GM08714 (cell line): Measurements from ENCODE around the gene TRIM66.

Experiments
- H3K4me3 ChIP-seq: fragments of 200-500 bp; sonication (Bioruptor generic); 2 replicates; pipeline ENCODE4 v1.5.1; 2014; ENCODE audit warnings: mild to moderate bottlenecking, low read length, inconsistent platforms
- ZNF274 ChIP-seq: IDR thresholded peaks from 2 replicates; pipeline ENCODE4 v1.6.1; 2012; ENCODE audit warnings: mild to moderate bottlenecking, low read depth, low read length

Gene TRIM66

DNA sequence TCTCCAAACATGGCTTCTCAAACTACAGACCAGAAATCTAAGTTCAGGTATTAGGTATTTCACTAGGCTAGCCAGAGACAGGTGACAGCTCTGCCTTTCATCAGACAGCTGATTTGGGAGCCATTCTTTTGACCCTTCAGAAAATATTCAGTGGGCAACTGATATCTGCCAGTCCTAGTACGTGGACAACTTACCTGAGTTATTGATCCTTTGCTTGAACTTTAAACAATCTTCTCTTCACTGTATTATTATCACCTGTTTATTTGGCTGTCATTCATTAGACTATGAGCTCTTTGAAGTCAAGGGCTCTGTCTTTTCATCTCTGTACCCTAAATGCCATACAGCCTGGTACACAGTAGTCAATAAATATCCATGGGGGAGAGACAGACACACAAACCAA, 17.2 kb downstream of the TRIM66 start:
- no peak for TF ChIP-seq ZNF274
- H3K4me3 ChIP-seq: no peak overlapping the region

DNA sequence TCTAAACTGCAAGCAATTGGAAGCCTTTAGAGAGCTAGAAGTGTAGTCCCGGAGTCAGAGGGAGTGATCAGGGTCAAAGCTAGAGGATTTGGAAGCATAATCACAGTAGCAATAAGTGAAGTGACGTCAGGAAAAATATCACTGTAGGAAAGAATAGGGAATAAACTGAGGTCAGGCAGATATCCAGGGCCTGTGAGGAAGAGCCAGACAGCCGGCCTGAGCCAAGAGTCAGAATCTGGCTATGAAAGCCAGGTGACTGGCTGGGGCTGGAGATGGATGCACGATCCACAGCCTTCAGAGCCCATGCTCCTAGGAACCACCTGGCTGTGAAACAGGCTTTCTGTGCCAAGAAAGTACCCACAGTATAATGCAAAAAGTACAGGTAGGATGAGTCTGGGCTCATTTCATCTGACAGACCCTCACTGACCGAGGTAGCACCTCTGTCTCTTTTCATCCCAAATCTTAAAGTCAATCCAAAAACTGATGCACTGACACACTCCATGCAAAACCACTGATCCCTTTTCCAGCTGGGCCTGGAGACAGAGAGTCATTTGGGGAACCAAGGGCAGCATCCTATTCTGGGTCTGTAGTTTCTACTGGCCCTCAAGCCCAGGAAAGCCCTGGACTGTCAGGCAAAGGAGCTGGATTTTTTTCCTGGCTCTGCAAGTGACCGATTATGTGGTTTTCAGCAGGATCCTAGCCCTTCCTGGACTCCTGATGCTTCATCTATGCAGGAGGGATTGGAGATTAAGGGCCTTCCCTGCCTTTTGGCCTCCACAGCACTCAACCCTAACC, 21.3 kb downstream of the TRIM66 start:
- no peak for TF ChIP-seq ZNF274
- no peak overlapping the region for H3K4me3 ChIP-seq

DNA sequence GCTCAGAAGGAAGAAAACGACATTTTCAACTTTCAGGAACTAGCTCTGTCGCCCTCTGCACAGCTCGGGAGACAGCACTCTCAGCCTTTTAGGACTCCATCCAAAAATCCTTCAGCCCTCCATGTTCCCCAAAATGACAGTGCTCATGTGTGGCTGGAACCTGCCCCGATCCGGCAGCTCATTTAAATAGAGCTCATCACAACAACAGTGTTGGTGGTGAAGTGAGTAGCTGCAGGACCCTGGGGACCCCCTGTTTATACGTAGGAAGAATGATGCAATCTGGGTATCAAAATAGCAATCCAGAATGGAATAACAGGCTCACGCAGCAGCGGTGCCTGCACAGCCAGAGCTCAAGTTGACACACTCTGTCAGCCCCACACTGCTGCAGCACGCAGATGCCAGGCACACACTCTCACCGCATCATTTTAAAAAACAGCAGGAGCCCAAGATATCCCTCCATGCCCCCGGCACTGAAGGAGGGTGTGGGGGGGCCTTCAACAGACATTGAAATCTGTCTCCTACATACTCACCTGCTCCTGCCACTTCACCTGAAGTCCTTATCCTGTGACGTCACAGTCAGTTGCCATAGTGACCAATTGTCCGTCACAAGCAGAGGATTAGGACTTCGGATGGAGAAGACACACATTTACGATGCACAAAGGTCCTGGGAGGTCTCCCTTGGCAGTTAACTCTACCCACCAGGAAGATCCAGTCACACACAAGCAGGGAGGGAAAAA, 24.0 kb downstream of the TRIM66 start:
- no peak overlapping the region for H3K4me3 ChIP-seq
- no peak for TF ChIP-seq ZNF274

DNA sequence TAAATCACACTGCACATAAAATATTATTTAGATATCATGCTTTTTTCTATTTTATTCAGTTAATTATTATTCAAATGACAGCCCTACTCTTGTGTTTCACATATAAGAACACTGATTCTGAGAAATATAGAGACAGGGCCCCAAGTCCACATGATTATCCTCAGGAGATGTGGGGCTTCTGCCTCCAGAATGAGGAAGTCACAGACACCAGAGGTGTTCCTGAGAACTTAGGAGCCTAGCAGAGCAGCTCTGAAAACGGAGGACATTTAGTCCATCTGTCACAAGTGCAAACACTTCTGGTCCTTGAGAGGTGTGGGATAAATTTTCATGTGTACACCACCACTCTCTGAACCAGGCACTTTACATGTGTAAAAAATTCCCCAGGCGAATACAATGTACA, 26.2 kb downstream of the TRIM66 start:
- no peak overlapping the region for H3K4me3 ChIP-seq
- no peak for TF ChIP-seq ZNF274

DNA sequence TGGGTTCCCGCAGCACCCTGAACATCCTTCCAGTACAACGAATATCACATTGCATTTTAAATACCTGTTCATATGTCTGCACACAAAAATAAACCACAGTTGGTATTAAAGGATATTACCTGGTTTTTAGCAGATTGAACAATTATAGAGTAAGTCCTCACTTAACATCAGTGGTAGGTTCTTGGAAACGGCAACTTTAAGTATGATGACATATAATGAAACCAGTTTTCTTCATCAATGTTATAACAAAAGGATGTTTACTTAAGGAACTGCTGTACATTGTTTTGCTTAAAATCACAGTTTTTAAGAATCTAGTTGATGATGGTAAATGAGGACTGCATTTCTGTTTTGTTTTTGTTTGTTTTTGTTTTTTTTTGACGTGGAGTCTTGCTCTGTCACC, 28.0 kb downstream of the TRIM66 start:
- no peak for TF ChIP-seq ZNF274
- no peak overlapping the region for H3K4me3 ChIP-seq

DNA sequence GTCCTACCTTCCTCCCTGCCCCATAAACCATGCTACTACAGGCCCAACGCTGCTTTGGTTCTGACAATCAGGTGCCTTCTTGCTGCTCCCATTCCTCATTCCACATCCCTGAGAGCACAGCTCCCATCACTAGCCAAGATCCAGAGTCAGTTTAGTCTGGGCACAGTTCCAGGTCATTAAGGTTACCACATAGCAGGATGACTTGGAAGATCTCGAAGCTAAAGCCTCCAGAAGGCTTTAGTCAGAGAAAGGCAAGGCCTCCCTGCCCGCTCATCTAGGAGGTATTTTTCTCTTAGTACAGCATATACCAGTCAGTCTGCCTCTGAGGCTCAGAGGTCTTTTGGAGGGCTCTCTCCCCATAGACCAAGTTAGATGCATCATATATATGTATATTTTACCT, 30.3 kb downstream of the TRIM66 start:
- H3K4me3 ChIP-seq: no peak overlapping the region
- no peak for TF ChIP-seq ZNF274

DNA sequence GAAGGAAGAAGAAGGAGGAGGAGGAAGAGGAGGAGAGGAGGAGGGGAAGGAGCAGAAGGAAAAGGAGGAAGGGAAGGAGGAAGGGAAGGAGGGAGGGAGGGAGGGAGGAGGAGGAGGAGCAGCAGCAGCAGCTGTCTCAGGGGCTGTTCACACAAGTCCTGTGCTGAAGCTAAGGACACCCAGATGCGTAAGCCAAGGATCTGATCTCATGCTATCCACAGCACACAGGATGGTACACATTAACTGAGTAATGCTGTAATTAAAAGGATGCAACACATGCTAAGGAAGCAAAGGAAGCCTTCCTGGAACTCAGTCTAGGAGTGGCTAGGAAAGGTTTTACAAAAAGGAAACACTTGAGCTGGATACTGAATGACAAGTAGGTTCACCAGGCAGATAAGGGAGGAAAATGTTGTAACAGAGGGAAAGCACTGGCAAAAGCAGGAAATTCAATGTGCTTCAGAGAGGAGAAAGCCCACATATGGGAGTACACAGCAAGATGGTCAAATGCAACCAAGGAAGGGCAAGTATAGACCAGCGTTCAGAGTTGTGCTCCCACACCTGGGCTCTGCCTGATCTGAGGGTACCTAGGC, 32.0 kb downstream of the TRIM66 start:
- no peak for TF ChIP-seq ZNF274
- H3K4me3 ChIP-seq: no peak overlapping the region

DNA sequence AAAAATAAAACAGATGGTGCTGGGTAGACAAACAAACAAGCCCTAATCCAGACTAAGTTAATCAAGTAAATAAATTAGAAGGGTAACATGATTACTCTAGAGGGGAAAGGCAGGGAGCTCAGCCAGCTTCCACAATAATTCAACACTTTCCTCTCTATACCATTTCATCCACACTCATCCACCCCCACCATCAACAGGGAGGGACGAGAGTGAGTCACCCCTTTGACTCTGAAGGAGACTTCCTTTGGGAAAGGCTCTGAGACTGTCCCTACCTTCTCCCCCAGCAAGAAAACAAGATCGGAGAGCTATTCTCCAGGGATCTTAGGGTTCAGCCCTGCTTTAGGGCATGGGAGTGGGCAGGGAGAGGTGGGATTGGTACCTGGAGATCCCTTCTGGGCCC, 33.1 kb downstream of the TRIM66 start:
- H3K4me3 ChIP-seq: no peak overlapping the region

DNA sequence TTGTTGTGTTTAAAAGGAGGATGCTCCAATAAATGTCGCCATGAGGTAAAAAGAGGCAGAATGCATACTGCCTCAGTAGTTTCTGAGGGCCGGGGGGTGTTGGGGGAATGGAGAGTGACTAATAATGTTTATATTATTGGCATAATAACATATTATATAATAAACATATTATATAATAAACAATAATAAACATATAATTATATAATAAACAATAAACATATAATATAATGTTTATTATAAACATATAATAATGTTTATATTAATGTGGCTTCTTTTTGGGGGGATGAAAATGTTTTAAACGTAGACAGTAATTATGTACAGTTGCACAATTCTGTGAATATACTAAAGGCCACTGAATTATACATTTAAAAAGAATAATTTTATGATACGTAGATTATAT, 35.6 kb downstream of the TRIM66 start:
- H3K4me3 ChIP-seq: no peak overlapping the region
- no peak for TF ChIP-seq ZNF274

More for the DNA sequence above, 33.1 kb downstream of the TRIM66 start:
- no peak for TF ChIP-seq ZNF274

DNA sequence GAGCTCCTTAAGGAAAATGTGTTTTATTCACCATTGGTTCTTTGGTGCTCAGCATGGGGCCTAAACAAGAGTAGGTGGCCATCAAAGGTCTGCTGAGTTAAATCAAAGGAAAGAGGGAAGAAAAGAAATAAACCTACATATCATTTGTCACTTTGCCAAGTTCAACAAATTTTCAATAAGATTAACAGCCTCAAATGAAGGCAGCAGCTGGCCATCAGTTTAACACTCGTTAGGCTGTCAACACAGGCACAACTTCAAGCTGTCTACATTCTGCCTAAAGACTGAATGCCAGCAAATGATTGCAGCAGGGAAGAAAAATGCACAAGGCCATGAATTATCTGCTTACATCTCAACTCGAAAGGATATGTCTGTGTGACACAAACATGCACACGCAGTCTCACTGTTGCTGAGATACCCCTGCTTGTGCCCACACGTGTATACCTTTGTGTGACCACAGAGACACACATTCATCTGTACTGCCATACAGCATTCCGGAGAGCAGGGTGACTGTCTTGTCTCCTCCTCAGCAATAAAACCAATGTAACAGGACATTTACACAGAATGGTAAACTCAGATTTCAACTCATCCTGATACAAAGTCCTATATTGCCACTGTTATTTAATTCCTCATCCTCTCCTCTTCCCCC, 40.1 kb downstream of the TRIM66 start:
- no peak for TF ChIP-seq ZNF274
- no peak overlapping the region for H3K4me3 ChIP-seq

DNA sequence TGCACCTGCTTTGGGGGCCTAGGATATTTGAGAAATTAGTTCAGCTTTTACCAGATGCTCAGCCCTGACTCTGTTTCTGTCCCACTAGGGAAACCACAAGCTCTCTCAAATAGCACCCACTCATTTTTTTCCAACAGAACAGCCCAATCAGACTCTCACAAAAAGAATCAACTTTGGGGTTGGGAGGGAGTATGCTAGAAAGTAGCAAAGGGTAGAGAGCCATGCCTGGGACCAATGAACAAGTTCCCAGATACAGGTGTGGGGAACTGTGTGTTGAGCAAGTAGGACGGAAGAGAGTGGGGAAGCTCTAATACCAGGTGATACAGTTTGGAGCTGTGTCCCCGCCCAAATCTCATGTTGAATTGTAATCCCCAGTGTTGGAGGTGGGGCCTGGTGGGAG, 41.1 kb downstream of the TRIM66 start:
- TF ChIP-seq ZNF274: no peak
- no peak overlapping the region for H3K4me3 ChIP-seq

DNA sequence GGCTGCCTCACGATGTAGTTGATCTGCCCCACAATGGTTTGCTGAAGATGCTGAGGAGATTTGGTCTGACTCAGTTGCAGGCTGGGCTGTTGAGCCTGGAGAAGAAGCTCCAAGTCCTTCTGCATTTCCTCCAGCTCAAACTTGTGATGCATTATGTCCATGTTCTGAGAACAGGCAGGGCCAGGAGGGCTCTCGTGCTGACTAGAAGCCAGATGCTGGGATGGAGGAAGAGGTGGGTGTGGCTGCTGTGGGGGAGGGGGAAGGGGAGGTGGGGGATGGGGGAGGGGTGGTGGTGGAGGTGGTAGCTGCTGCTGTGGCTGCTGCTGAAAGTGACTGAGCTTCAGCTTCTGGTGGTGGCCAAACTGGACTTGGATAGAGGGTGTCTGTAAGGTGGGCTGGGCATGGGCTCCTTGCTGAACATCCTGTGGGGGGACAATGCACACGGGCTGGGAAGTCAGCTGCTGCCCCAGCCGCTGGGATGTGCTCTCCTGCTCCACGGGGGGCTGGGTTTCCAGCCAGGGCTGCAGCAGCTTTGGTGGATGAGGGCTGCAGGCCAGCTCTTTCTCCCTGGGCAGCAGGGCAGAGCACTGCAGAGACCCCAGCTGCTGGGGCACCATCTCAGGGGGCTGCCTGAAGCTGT, 42.1 kb downstream of the TRIM66 start:
- no peak overlapping the region for H3K4me3 ChIP-seq
- no peak for TF ChIP-seq ZNF274

DNA sequence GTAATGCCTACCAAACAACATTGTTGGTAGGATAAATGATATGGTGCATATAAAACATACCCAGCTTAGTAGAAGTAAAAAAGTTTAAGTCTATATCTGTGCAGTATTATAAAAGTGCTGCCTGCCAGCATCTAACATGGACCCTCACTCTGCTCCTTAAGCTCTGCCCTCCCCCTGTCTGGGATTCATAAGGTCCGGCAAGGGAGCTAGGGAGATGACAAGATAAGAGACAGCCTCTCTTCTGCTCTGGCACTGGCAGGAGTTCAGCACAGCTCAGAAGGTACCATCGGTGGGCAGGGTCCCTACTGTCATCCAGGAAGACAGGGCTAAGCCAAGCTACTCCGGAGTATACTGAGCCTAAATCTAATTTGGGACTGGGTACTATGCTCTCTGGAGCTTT, 42.8 kb downstream of the TRIM66 start:
- no peak for TF ChIP-seq ZNF274
- H3K4me3 ChIP-seq: no peak overlapping the region

DNA sequence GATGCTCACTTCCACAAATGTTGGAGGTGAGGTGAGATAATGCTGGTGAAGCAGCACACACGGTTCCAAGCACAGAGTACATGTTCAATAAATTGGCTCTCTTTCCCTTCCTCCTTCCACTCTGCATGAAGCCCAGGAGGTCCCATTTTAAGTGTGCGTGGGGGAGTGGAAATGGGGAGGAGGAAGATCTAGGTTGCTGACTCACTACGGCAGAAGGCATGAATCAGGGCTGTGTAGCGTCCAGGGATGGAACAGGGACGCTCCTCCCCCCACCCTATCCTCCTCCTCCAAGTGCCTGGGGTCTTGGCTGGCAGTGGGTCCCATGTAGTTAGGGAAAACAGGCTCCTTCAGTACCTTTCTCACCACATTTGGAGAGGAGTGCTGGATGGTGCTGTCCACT, 44.2 kb downstream of the TRIM66 start:
- no peak overlapping the region for H3K4me3 ChIP-seq
- no peak for TF ChIP-seq ZNF274
